GM18511 (cell line): Measurements from ENCODE around the gene AMDHD1.

Experiments used
- ATAC-seq: cut with Tn5 transposase; IDR thresholded peaks from one replicate; pipeline ENCODE4 v1.9.1; 2021; ENCODE audit warnings: mild to moderate bottlenecking, moderate library complexity; ENCODE audit not compliant: unreplicated experiment

AMDHD1 gene

GRCh38 chr12:95943330-95943842 is at the start of gene AMDHD1:
AMDHD1 (plus strand) TSS chr12:95943331; CDS start chr12:95943399, 68 bp downstream.
- peak; percentile 60 for ATAC-seq

- no peak for ATAC-seq
These were observed 46.3 kb upstream of the AMDHD1 start for GRCh38 chr12:95896846-95897245.

GRCh38 chr12:95898081-95898480 is 45.0 kb upstream of the AMDHD1 start:
- ATAC-seq, result no peak

- no peak for ATAC-seq
These were observed 34.6 kb upstream of the AMDHD1 start for GRCh38 chr12:95908573-95908972.

GRCh38 chr12:95909871-95910270 is 33.3 kb upstream of the AMDHD1 start:
- no peak for ATAC-seq

GRCh38 chr12:95918194-95918993 is 24.7 kb upstream of the AMDHD1 start:
- ATAC-seq, result peak; percentile 86

- no peak for ATAC-seq
These were observed 24.0 kb upstream of the AMDHD1 start for GRCh38 chr12:95919110-95919509.

- no peak for ATAC-seq
These were observed 20.9 kb upstream of the AMDHD1 start for GRCh38 chr12:95922231-95922630.

GRCh38 chr12:95940514-95940913 is 2.6 kb upstream of the AMDHD1 start:
- no peak for ATAC-seq

GRCh38 chr12:95942101-95942523 is 1.0 kb upstream of the AMDHD1 start:
- peak; percentile 3 for ATAC-seq

- ATAC-seq, result peak; percentile 99
These were observed 404 bp upstream of the AMDHD1 start, which contains the start of gene CCDC38 for GRCh38 chr12:95942524-95943329. CCDC38 (minus strand) TSS chr12:95942614; CDS start chr12:95936509, 6,105 bp downstream.

GRCh38 chr12:95944108-95944704 is 1.1 kb downstream of the AMDHD1 start:
- no peak for ATAC-seq

- ATAC-seq, result no peak
These were observed 6.5 kb downstream of the AMDHD1 start for GRCh38 chr12:95949477-95950206.

- no peak for ATAC-seq
These were observed 8.4 kb downstream of the AMDHD1 start for GRCh38 chr12:95951515-95951914.

- no peak for ATAC-seq
These were observed 9.9 kb downstream of the AMDHD1 start for GRCh38 chr12:95953000-95953399.

- no peak for ATAC-seq
These were observed 12.5 kb downstream of the AMDHD1 start for GRCh38 chr12:95955549-95956159.

- no peak for ATAC-seq
These were observed 13.5 kb downstream of the AMDHD1 start for GRCh38 chr12:95956557-95957145.

- ATAC-seq, result no peak
These were observed 16.0 kb downstream of the AMDHD1 start for GRCh38 chr12:95959107-95959506.

GRCh38 chr12:95960241-95960640 is 17.1 kb downstream of the AMDHD1 start:
- ATAC-seq, result no peak

GRCh38 chr12:95962222-95962621 is 19.1 kb downstream of the AMDHD1 start:
- no peak for ATAC-seq
